IMR-90 (cell line): Measurements from ENCODE around the gene DCDC2. TPM values are rescaled to one million over a fixed set of nuclear protein-coding genes. Genes with fewer than 3 reads are reported as not detected.

Experiments
- ATAC-seq: fragments of 200-7000 bp; cut with Tn5 transposase; 2 replicates; pipeline ENCODE4 v1.9.1; 2020; ENCODE audit warnings: low read depth, mild to moderate bottlenecking, moderate library complexity
- BruUV-seq: library from RNA; stranded (reverse); fragments of 400-500 nt; replicated peaks from 2 replicates; lab custom pipeline; 2021; lab: Mats Ljungman, UMichigan
- CTCF ChIA-PET: fragments of 300-600 bp; formaldehyde crosslinking; extraction: SDS; loops from one replicate; lab custom pipeline; 2021; ENCODE audit warnings: antibody characterized with exemption; lab: Yijun Ruan, JAX
- POLR2A ChIA-PET: fragments of 300-600 bp; sonication (Branson Sonifier 250); formaldehyde crosslinking; loops from one replicate; lab custom pipeline; 2022; ENCODE audit warnings: antibody characterized with exemption; ENCODE audit not compliant: unreplicated experiment; lab: Charles Lee
- DNase-seq: peaks from one replicate; pipeline ENCODE4 v3.0.0; 2013
- H2AFZ ChIP-seq: replicated peaks from 2 replicates; pipeline ENCODE3; 2013; ENCODE audit warnings: low read length, mild to moderate bottlenecking; ENCODE audit not compliant: poor library complexity
- H2AK5ac ChIP-seq: 2 replicates; pipeline ENCODE4 v1.6.1; 2013; ENCODE audit warnings: low read depth, low read length, inconsistent platforms
- H2AK9ac ChIP-seq: replicated peaks from 2 replicates; pipeline ENCODE3; 2013; ENCODE audit warnings: mild to moderate bottlenecking, low read depth, low read length, moderate library complexity; ENCODE audit not compliant: poor library complexity
- H2BK120ac ChIP-seq: 2 replicates; pipeline ENCODE4 v1.6.1; 2013; ENCODE audit warnings: low read depth, low read length, inconsistent platforms
- H2BK15ac ChIP-seq: 3 replicates; pipeline ENCODE4 v1.6.1; 2013; ENCODE audit warnings: low read depth, low read length, inconsistent platforms
- H2BK20ac ChIP-seq: 2 replicates; pipeline ENCODE4 v1.6.1; 2013; ENCODE audit warnings: low read depth, mild to moderate bottlenecking, inconsistent platforms, low read length, moderate library complexity
- H2BK5ac ChIP-seq: 2 replicates; pipeline ENCODE4 v1.6.1; 2013; ENCODE audit warnings: mild to moderate bottlenecking, low read depth, low read length, inconsistent platforms; ENCODE audit not compliant: poor library complexity, severe bottlenecking
- H3K14ac ChIP-seq: replicated peaks from 2 replicates; pipeline ENCODE4 v1.6.1; 2013; ENCODE audit warnings: low read depth, low read length, inconsistent platforms
- H3K18ac ChIP-seq: 2 replicates; pipeline ENCODE4 v1.6.1; 2013; ENCODE audit warnings: low read depth, low read length, control low read depth
- H3K23ac ChIP-seq: 2 replicates; pipeline ENCODE4 v1.6.1; 2013; ENCODE audit warnings: low read depth, low read length, inconsistent platforms
- H3K27ac ChIP-seq: 2 replicates; pipeline ENCODE4 v1.5.1; 2013; ENCODE audit warnings: mild to moderate bottlenecking, control low read depth, low read length; ENCODE audit not compliant: insufficient read depth
- H3K27me3 ChIP-seq: 2 replicates; pipeline ENCODE4 v1.6.1; 2013; ENCODE audit warnings: low read length; ENCODE audit not compliant: control insufficient read depth, insufficient read depth
- H3K36me3 ChIP-seq: 2 replicates; pipeline ENCODE4 v1.6.1; 2013; ENCODE audit warnings: low read length, mixed read lengths; ENCODE audit not compliant: control insufficient read depth, insufficient read depth
- H3K4ac ChIP-seq: 2 replicates; pipeline ENCODE4 v1.6.1; 2013; ENCODE audit warnings: low read depth, low read length, inconsistent platforms
- H3K4me1 ChIP-seq: 2 replicates; pipeline ENCODE4 v1.6.1; 2013; ENCODE audit warnings: low read length, mixed read lengths; ENCODE audit not compliant: control insufficient read depth, insufficient read depth
- H3K4me2 ChIP-seq: 2 replicates; pipeline ENCODE4 v1.6.1; 2013; ENCODE audit warnings: low read depth, mild to moderate bottlenecking, control low read depth, low read length, moderate library complexity
- H3K4me3 ChIP-seq: 2 replicates; pipeline ENCODE4 v1.5.1; 2013; ENCODE audit warnings: low read depth, mild to moderate bottlenecking, control low read depth, low read length, moderate library complexity; ENCODE audit not compliant: insufficient read depth
- H3K56ac ChIP-seq: 2 replicates; pipeline ENCODE4 v1.6.1; 2013; ENCODE audit warnings: low read length, inconsistent platforms; ENCODE audit not compliant: insufficient read depth; ENCODE audit errors: extremely low read depth
- H3K79me1 ChIP-seq, 2 experiments: 2 replicates each; pipeline ENCODE4 v1.6.1; 2013; ENCODE audit warnings: low read length in 2 of 2, inconsistent platforms in 1 of 2, low read depth in 1 of 2
- H3K9ac ChIP-seq: 2 replicates; pipeline ENCODE4 v1.6.1; 2013; ENCODE audit warnings: low read depth, low read length, control low read depth
- H3K9me1 ChIP-seq: 2 replicates; pipeline ENCODE4 v1.6.1; 2013; ENCODE audit warnings: low read length, inconsistent platforms; ENCODE audit not compliant: insufficient read depth
- H3K9me3 ChIP-seq: 2 replicates; pipeline ENCODE4 v1.6.1; 2013; ENCODE audit warnings: low read length; ENCODE audit not compliant: control insufficient read depth, insufficient read depth
- H4K20me1 ChIP-seq: 2 replicates; pipeline ENCODE4 v1.6.1; 2013; ENCODE audit warnings: low read length, inconsistent platforms; ENCODE audit not compliant: insufficient read depth
- H4K5ac ChIP-seq: 2 replicates; pipeline ENCODE4 v1.6.1; 2013; ENCODE audit warnings: mild to moderate bottlenecking, low read depth, low read length, control low read depth
- H4K8ac ChIP-seq, 2 experiments: 2 replicates each; pipeline ENCODE4 v1.6.1; 2013; ENCODE audit warnings: low read depth in 2 of 2, low read length in 2 of 2, control low read depth in 1 of 2, inconsistent platforms in 1 of 2
- H4K91ac ChIP-seq: 2 replicates; pipeline ENCODE4 v1.6.1; 2013; ENCODE audit warnings: low read depth, low read length, inconsistent platforms; ENCODE audit not compliant: insufficient read depth
- BHLHE40 ChIP-seq: fragments of 150-350 bp; IDR thresholded peaks from 2 replicates; pipeline ENCODE4 v1.6.1; 2016; ENCODE audit warnings: mild to moderate bottlenecking, low read depth, low read length
- CEBPB ChIP-seq: IDR thresholded peaks from 2 replicates; pipeline ENCODE4 v1.6.1; 2012; ENCODE audit warnings: low read depth, low read length, improper control_type of control experiment
- CHD1 ChIP-seq: IDR thresholded peaks from 2 replicates; pipeline ENCODE4 v1.6.1; 2012; ENCODE audit warnings: low read depth, low read length, improper control_type of control experiment
- CTCF ChIP-seq: conservative IDR thresholded peaks from 2 replicates; pipeline ENCODE4 v1.5.1; 2012; ENCODE audit warnings: mild to moderate bottlenecking, low read depth, low read length, improper control_type of control experiment
- ELK1 ChIP-seq: fragments of 150-350 bp; IDR thresholded peaks from 2 replicates; pipeline ENCODE4 v1.6.1; 2016; ENCODE audit warnings: low read depth, mild to moderate bottlenecking, low read length, moderate library complexity, borderline replicate concordance
- FOS ChIP-seq: fragments of 150-350 bp; IDR thresholded peaks from 2 replicates; pipeline ENCODE4 v1.6.1; 2016; ENCODE audit warnings: low read depth, low read length
- MAFK ChIP-seq: IDR thresholded peaks from 2 replicates; pipeline ENCODE4 v1.6.1; 2012; ENCODE audit warnings: low read depth, low read length, improper control_type of control experiment
- MAZ ChIP-seq: IDR thresholded peaks from 2 replicates; pipeline ENCODE4 v1.6.1; 2012; ENCODE audit warnings: low read depth, mild to moderate bottlenecking, low read length, improper control_type of control experiment, moderate library complexity, borderline replicate concordance
- MXI1 ChIP-seq: IDR thresholded peaks from 2 replicates; pipeline ENCODE4 v1.6.1; 2012; ENCODE audit warnings: low read depth, mild to moderate bottlenecking, low read length, moderate library complexity, borderline replicate concordance
- NFE2L2 ChIP-seq: fragments of 150-350 bp; IDR thresholded peaks from 2 replicates; pipeline ENCODE4 v1.6.1; 2016; ENCODE audit warnings: low read depth, mild to moderate bottlenecking, low read length
- POLR2A ChIP-seq: IDR thresholded peaks from 2 replicates; pipeline ENCODE4 v1.6.1; 2012; ENCODE audit warnings: mild to moderate bottlenecking, low read depth, low read length
- RAD21 ChIP-seq: IDR thresholded peaks from 2 replicates; pipeline ENCODE4 v1.6.1; 2012; ENCODE audit warnings: low read length, improper control_type of control experiment
- RCOR1 ChIP-seq: IDR thresholded peaks from 2 replicates; pipeline ENCODE4 v1.6.1; 2012; ENCODE audit warnings: mild to moderate bottlenecking, low read length, improper control_type of control experiment; ENCODE audit not compliant: insufficient replicate concordance
- SMC3 ChIP-seq: fragments of 150-350 bp; IDR thresholded peaks from 2 replicates; pipeline ENCODE4 v1.6.1; 2016; ENCODE audit warnings: low read depth, mild to moderate bottlenecking, antibody characterized with exemption, low read length, moderate library complexity
- USF2 ChIP-seq: fragments of 150-350 bp; IDR thresholded peaks from 2 replicates; pipeline ENCODE4 v1.6.1; 2017; ENCODE audit warnings: mild to moderate bottlenecking, antibody characterized with exemption, low read length, low read depth
- WGBS, 2 experiments: methylation state at CpG; one replicate each; pipeline versions ENCODE4 v1.1.5 to v1.1.7; 2013; ENCODE audit warnings: missing lambda C conversion rate in 2 of 2; ENCODE audit not compliant: insufficient read length in 1 of 2; ENCODE audit errors: extremely low coverage in 2 of 2; 5-methylcytosine and 5-hydroxymethylcytosine counted together
- dilution Hi-C: fragments of 300-500 bp; cut with HindIII; formaldehyde crosslinking; loops from one replicate; pipeline ENCODE4 v1.14.3; 2018; ENCODE audit warnings: low sequenced_read_pairs; ENCODE audit not compliant: unreplicated experiment
- in situ Hi-C: fragments of 300-500 bp; cut with MboI; formaldehyde crosslinking; loops from 3 replicates; pipeline ENCODE4 v1.14.3; 2019; ENCODE audit warnings: low sequenced_read_pairs, inconsistent platforms, mixed read lengths
- intact Hi-C: fragments of 100-400 bp; cut with micrococcal nuclease; formaldehyde crosslinking; loops from 2 replicates; pipeline ENCODE4 v1.10.0; 2022
- polyA plus RNA-seq, 3 experiments: library from polyadenylated mRNA; depleted of rRNA; stranded (reverse); fragments of >200 nt; gene quantifications; 2 replicates each; pipeline ENCODE4 v1.2.3, GENCODE V29; 2012; ENCODE audit warnings: low replicate concordance in 1 of 3
- total RNA-seq: library from RNA; depleted of rRNA; stranded (reverse); fragments of >200 nt; gene quantifications from 2 replicates; pipeline ENCODE4 v1.2.3, GENCODE V29; 2012

The DCDC2 gene
- total and polyA plus RNA-seq, 2 of the 4 experiments (the other 2 are of a cell fraction) = not detected

- Histone ChIP-seq H3K9ac (no peak overlapping the region), H3K4ac (no peak overlapping the region), H3K4me2 (no peak overlapping the region), H2BK5ac (no peak overlapping the region), H3K9me3 (no peaks in the 10 kb centered on the region), H3K79me1 (no peaks in the 10 kb centered on the region), H2BK15ac (no peak overlapping the region), H3K4me3 (no peak overlapping the region), H3K18ac (no peak overlapping the region), H4K91ac (no peak overlapping the region), H2AK5ac (no peak overlapping the region), H2BK20ac (no peak overlapping the region), H3K4me1 (no peaks in the 10 kb centered on the region), H3K36me3 (no peaks in the 10 kb centered on the region), H3K27me3 (no peaks in the 10 kb centered on the region), H3K23ac (no peak overlapping the region), H3K9me1 (no peaks in the 10 kb centered on the region), H2BK120ac (no peak overlapping the region), H3K27ac (no peak overlapping the region), H2AFZ (no peak overlapping the region), H4K8ac (no peak overlapping the region), H3K56ac (no peak overlapping the region), H4K5ac (no peak overlapping the region), H3K14ac (no peak overlapping the region), H4K20me1 (no peaks in the 10 kb centered on the region), H2AK9ac (no peak overlapping the region)
- dilution Hi-C loops = no loop called here
- 80% methylated on average over 1 of the region's 7 CpGs; no CpG with 5 or more reads in 1 of the 2 experiments for WGBS, 2 experiments
- peak; percentile 17 for DNase-seq
- POLR2A ChIA-PET = no interaction called here
- intact Hi-C loops = no loop called here
- CTCF ChIA-PET = interaction anchor here (1.0 kb wide), 1 partner anchor 10 kb away, joined by 4 read pairs; no protein-coding TSS in a partner anchor
- in situ Hi-C loops = no loop called here
- no peak for ATAC-seq
- BruUV-seq = no TSS peak
- TF ChIP-seq POLR2A (no peak), MAFK (no peak), ELK1 (no peak), MAZ (no peak), USF2 (no peak), SMC3 (no peak), FOS (no peak), CEBPB (no peak), MXI1 (no peak), BHLHE40 (no peak), RAD21 (no peak), RCOR1 (no peak), CHD1 (no peak), CTCF (no peak), NFE2L2 (no peak)
Measured at GRCh38 chr6:24273096-24273870, 84.6 kb downstream of the DCDC2 start.
